Tibial artery (tissue), 4 donors: ENCODE data around the gene AUP1.
A peak's percentile ranks its signal among the peaks of the same experiment; 100 is the strongest.

Experiments used
- DNase-seq, 2 donors: peaks; one replicate each; pipeline ENCODE4 v3.0.0-alpha.2; 2019
- H3K27ac ChIP-seq, 2 donors: fragments of 200-600 bp; sonication (generic) in 1 of 2; 1 replicate in 1 of 2; 2 replicates in 1 of 2; pipeline ENCODE4 v1.5.1; 2018 to 2019; ENCODE audit warnings: mild to moderate bottlenecking in 1 of 2
- H3K27me3 ChIP-seq, 2 donors: fragments of 200-600 bp; sonication (generic) in 1 of 2; one replicate each; pipeline versions ENCODE4 v1.5.1 to v1.6.0; 2016 to 2019
- H3K36me3 ChIP-seq, 3 donors: fragments of 200-600 bp; sonication (generic) in 2 of 3; one replicate each; pipeline ENCODE4 v1.5.1; 2016 to 2019; ENCODE audit warnings: mild to moderate bottlenecking in 2 of 3
- H3K4me1 ChIP-seq, 4 donors: fragments of 200-600 bp; sonication (generic) in 2 of 4; 1 replicate in 3 of 4; 2 replicates in 1 of 4; pipeline ENCODE4 v1.5.1; 2016 to 2019
- H3K4me3 ChIP-seq, 2 donors: fragments of 200-600 bp; sonication (generic) in 1 of 2; 1 replicate in 1 of 2; 2 replicates in 1 of 2; pipeline ENCODE4 v1.5.1; 2018 to 2019; ENCODE audit warnings: mild to moderate bottlenecking in 2 of 2
- H3K9me3 ChIP-seq, 3 donors: fragments of 200-600 bp; sonication (generic) in 1 of 3; one replicate each; pipeline ENCODE4 v1.5.1; 2016 to 2019
- intact Hi-C: fragments of 100-400 bp; cut with DNase I; formaldehyde crosslinking; loops from one replicate; pipeline ENCODE4 v1.15.0; 2023; ENCODE audit warnings: low total_unique reads
- TF ChIP-seq, protein P1 (sequence below), 2 experiments: fragments of 200-600 bp in 1 of 2; fragments of 450-650 bp in 1 of 2; IDR thresholded peaks; one replicate each; pipeline ENCODE4 v1.5.1; 2017 to 2019; ENCODE audit warnings: antibody characterized with exemption in 2 of 2, mild to moderate bottlenecking in 1 of 2, moderate library complexity in 1 of 2

The AUP1 gene

DNA sequence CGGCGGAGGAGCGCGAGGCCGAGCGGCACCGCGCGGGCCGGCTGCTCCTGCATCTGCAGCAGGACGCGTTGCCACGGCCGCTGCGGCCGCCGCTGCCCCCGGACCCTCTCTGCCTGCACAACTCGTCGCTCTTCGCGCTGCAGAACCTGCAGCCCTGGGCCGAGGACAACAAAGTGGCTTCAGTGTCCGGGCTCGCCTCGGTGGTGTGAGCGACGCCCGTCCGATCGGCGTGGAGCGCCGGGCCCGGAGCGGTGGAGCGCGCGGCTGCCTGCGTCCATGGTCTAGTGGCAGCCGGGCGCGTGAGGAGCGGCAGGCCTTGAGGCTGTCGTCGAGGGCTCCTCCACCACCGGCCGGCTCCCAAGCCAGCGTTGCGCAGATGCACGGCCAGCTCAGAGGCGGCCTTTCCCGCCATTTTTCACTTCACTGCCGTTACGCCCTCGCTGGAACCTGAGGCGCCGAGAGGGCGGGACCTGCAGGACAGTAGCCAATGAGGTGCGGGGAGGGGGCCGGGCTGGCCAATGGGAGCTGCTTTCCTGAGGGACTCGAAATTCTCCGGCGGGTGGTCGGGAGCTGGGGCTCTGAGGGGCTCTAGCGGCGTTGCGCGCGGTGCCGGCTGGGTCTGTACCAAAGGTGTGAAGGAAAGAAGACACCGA is 13.4 kb downstream of the AUP1 start:
- no peaks in the 10 kb centered on the region for H3K36me3 ChIP-seq
- peak overlapping the region; percentile 17 to 41 for H3K4me3 ChIP-seq
- intact Hi-C loops, result no loop called here
- TF ChIP-seq, protein P1, sequence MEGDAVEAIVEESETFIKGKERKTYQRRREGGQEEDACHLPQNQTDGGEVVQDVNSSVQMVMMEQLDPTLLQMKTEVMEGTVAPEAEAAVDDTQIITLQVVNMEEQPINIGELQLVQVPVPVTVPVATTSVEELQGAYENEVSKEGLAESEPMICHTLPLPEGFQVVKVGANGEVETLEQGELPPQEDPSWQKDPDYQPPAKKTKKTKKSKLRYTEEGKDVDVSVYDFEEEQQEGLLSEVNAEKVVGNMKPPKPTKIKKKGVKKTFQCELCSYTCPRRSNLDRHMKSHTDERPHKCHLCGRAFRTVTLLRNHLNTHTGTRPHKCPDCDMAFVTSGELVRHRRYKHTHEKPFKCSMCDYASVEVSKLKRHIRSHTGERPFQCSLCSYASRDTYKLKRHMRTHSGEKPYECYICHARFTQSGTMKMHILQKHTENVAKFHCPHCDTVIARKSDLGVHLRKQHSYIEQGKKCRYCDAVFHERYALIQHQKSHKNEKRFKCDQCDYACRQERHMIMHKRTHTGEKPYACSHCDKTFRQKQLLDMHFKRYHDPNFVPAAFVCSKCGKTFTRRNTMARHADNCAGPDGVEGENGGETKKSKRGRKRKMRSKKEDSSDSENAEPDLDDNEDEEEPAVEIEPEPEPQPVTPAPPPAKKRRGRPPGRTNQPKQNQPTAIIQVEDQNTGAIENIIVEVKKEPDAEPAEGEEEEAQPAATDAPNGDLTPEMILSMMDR (IDR thresholded peaks at IDR 0.05), result no peak
- H3K27me3 ChIP-seq, result peaks cover 20 to 99% of the 10 kb centered on the region in 2 donors
- H3K4me1 ChIP-seq, result peaks cover 0 to 31% (median 28%) of the 10 kb centered on the region in 4 donors
- peak; percentile 51 to 67 for DNase-seq
- no peaks in the 10 kb centered on the region for H3K9me3 ChIP-seq
- no peak overlapping the region for H3K27ac ChIP-seq

GRCh38 chr2:74515271-74515980 is 14.1 kb downstream of the AUP1 start:
- TF ChIP-seq, protein P1 (IDR thresholded peaks at IDR 0.05), result no peak
- peaks cover 20 to 100% of the 10 kb centered on the region in 2 donors for H3K27me3 ChIP-seq
- peak overlapping the region; percentile 17 to 41 for H3K4me3 ChIP-seq
- peaks cover 0 to 31% (median 28%) of the 10 kb centered on the region in 4 donors for H3K4me1 ChIP-seq
- DNase-seq, result no peak
- intact Hi-C loops, result no loop called here
- no peaks in the 10 kb centered on the region for H3K36me3 ChIP-seq
- no peaks in the 10 kb centered on the region for H3K9me3 ChIP-seq
- no peak overlapping the region for H3K27ac ChIP-seq

GRCh38 chr2:74514368-74515270 is 14.9 kb downstream of the AUP1 start, which contains the start of gene TLX2:
TLX2 (plus strand) TSS chr2:74514450; CDS start chr2:74514807, 357 bp downstream.
- no peak for DNase-seq
- Histone ChIP-seq H3K4me3 (peak within 1 kb of the TSS in 1 of 2 donors; percentile 19), H3K9me3 (no peaks in the 10 kb centered on the region)

DNA sequence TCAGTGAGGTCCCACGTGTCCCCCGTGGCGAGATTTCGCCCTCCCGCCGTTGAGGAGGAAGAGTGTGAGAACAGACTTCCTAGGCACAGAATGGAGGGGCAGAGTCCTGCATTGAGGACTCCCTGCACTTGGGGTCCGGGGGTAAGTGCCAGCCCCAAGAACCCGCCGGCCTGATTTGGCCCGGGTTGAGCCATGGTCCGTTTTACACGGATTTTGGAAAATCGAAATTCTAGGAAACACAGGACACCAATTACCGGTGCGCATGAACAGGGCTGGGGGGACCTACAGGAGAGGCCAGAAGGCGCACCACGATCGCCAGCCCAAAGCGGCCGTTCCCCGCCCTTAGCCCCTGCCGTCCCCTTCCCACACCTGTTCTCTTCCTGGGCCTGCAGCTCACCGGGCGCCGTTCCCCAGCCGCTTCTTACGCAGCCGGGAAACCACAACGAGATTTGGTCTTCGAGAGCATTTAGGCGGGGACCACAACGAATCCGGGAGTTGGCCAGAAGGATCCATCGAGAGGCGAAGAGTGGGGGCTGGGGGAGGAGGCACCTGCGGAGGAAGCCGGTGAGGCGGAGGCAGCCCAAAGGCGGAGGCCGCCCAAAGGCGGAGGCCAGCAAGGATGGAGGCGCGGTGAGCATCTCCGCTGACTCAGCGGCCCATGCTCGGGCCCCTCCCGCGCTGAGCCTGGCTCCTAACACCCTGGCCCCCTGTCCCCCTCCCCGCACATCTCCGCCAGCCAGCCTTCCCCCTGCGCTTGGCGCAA is 15.7 kb downstream of the AUP1 start:
- no peak overlapping the region for H3K27ac ChIP-seq
- TF ChIP-seq, protein P1 (IDR thresholded peaks at IDR 0.05), result no peak
- H3K4me3 ChIP-seq, result peak overlapping the region in 1 of 2 donors; percentile 19
- intact Hi-C loops, result no loop called here
- H3K36me3 ChIP-seq, result no peaks in the 10 kb centered on the region
- no peak for DNase-seq
- no peaks in the 10 kb centered on the region for H3K9me3 ChIP-seq
- peaks cover 20 to 91% of the 10 kb centered on the region in 2 donors for H3K27me3 ChIP-seq
- H3K4me1 ChIP-seq, result peaks cover 0 to 31% (median 28%) of the 10 kb centered on the region in 4 donors

More at GRCh38 chr2:74514368-74515270, 14.9 kb downstream of the AUP1 start, which contains the start of gene TLX2:
- Histone ChIP-seq H3K27ac (no peak within 1 kb of the TSS), H3K27me3 (peaks cover 20 to 100% of the 10 kb centered on the region in 2 donors), H3K4me1 (peaks cover 0 to 31% (median 28%) of the 10 kb centered on the region in 4 donors), H3K36me3 (no peaks in the 10 kb centered on the region)
- TF ChIP-seq, protein P1 (IDR thresholded peaks at IDR 0.05), result no peak
- intact Hi-C loops, result no loop called here
